HEK293 (cell line): ENCODE results near the gene GGT5.
"Not testable (repeated sequence)": the region's sequence is repeated elsewhere in the genome, so short reads cannot be mapped to it uniquely, and the experiment has no call there.

Experiments used
- CTCF ChIA-PET: fragments of 350-600 bp; formaldehyde crosslinking; extraction: SDS; loops from one replicate; lab custom pipeline; 2021; ENCODE audit warnings: antibody characterized with exemption; lab: Yijun Ruan, JAX
- POLR2A ChIA-PET: fragments of 300-600 bp; formaldehyde crosslinking; extraction: SDS; loops from one replicate; lab custom pipeline; 2020; ENCODE audit warnings: antibody characterized with exemption, inconsistent platforms; lab: Yijun Ruan, JAX
- H3K27ac ChIP-seq: fragments of 200-500 bp; sonication (Bioruptor generic); 2 replicates; pipeline ENCODE4 v1.5.1; 2014; ENCODE audit warnings: low read depth, low read length, control low read depth, inconsistent platforms; ENCODE audit errors: extremely low read depth
- H3K36me3 ChIP-seq, 2 experiments: fragments of 200-500 bp in 1 of 2; sonication (Bioruptor generic) in 1 of 2; 1 replicate in 1 of 2; 2 replicates in 1 of 2; pipeline ENCODE4 v1.5.1; 2014 to 2017; ENCODE audit warnings: inconsistent platforms in 2 of 2, low read length in 2 of 2; ENCODE audit not compliant: control insufficient read depth in 2 of 2, insufficient read depth in 1 of 2
- H3K4me1 ChIP-seq: fragments of 200-500 bp; sonication (Bioruptor generic); 2 replicates; pipeline ENCODE4 v1.5.1; 2014; ENCODE audit warnings: mild to moderate bottlenecking, low read length, inconsistent platforms; ENCODE audit not compliant: control insufficient read depth, insufficient read depth
- H3K4me3 ChIP-seq: 2 replicates; pipeline ENCODE4 v1.5.1; 2011; ENCODE audit warnings: low read depth, mild to moderate bottlenecking, control low read depth, low read length, moderate library complexity
- H3K9me3 ChIP-seq: fragments of 200-500 bp; sonication (Bioruptor generic); 2 replicates; pipeline ENCODE4 v1.5.1; 2014; ENCODE audit warnings: low read depth, low read length, inconsistent platforms; ENCODE audit not compliant: control insufficient read depth, insufficient read depth
- FEZF1 ChIP-seq: fragments of 450-650 bp; formaldehyde crosslinking; IDR thresholded peaks from 2 replicates; pipeline ENCODE4 v1.5.1; 2016; ENCODE audit warnings: missing biosample characterization, missing genetic modification characterization
- KLF7 ChIP-seq: fragments of 450-650 bp; formaldehyde crosslinking; IDR thresholded peaks from 2 replicates; pipeline ENCODE4 v1.5.1; 2016; ENCODE audit warnings: missing biosample characterization, missing genetic modification characterization, borderline replicate concordance
- PBX3 ChIP-seq: sonication (generic); formaldehyde crosslinking; IDR thresholded peaks from 2 replicates; pipeline ENCODE4 v1.8.1; 2022; ENCODE audit warnings: mild to moderate bottlenecking, moderate library complexity, missing genetic modification reagents
- RBAK ChIP-seq: fragments of 450-650 bp; formaldehyde crosslinking; IDR thresholded peaks from 2 replicates; pipeline ENCODE4 v1.5.1; 2016; ENCODE audit warnings: missing biosample characterization, missing genetic modification characterization
- SETDB1 ChIP-seq: IDR thresholded peaks from one replicate; pipeline ENCODE4 v1.6.1; 2017; ENCODE audit warnings: mild to moderate bottlenecking, low read length, moderate library complexity, mixed read lengths; ENCODE audit not compliant: insufficient read length
- ZBTB44 ChIP-seq: fragments of 450-650 bp; IDR thresholded peaks from 2 replicates; pipeline ENCODE4 v1.5.1; 2018; ENCODE audit warnings: missing biosample characterization, mild to moderate bottlenecking, missing genetic modification characterization
- ZNF121 ChIP-seq: fragments of 450-650 bp; formaldehyde crosslinking; IDR thresholded peaks from 2 replicates; pipeline ENCODE4 v1.5.1; 2016; ENCODE audit warnings: missing biosample characterization, missing genetic modification characterization
- ZNF488 ChIP-seq: fragments of 450-650 bp; formaldehyde crosslinking; IDR thresholded peaks from 2 replicates; pipeline ENCODE4 v1.5.1; 2016; ENCODE audit warnings: missing biosample characterization, missing genetic modification characterization
- ZNF530 ChIP-seq: fragments of 450-650 bp; formaldehyde crosslinking; IDR thresholded peaks from 2 replicates; pipeline ENCODE4 v1.5.1; 2016; ENCODE audit warnings: low read depth, missing biosample characterization, missing genetic modification characterization
- ZNF560 ChIP-seq: fragments of 450-650 bp; formaldehyde crosslinking; IDR thresholded peaks from 2 replicates; pipeline ENCODE4 v1.5.1; 2017; ENCODE audit warnings: missing biosample characterization, missing genetic modification characterization, borderline replicate concordance
- ZNF561 ChIP-seq: fragments of 450-650 bp; IDR thresholded peaks from 2 replicates; pipeline ENCODE4 v1.5.1; 2018; ENCODE audit warnings: missing biosample characterization, missing genetic modification characterization, borderline replicate concordance
- ZSCAN16 ChIP-seq: fragments of 450-650 bp; formaldehyde crosslinking; IDR thresholded peaks from 2 replicates; pipeline ENCODE4 v1.5.1; 2016; ENCODE audit warnings: missing biosample characterization, missing genetic modification characterization

The GGT5 gene

GRCh38 chr22:24207264-24208011, 37.4 kb downstream of the GGT5 start (continued):
- no peak for TF ChIP-seq RBAK (tag by site-specific recombination)
- no peak for TF ChIP-seq ZBTB44
- TF ChIP-seq PBX3 (CRISPR knock-in tag): no peak
- TF ChIP-seq ZNF561 (tag by site-specific recombination): no peak

GRCh38 chr22:24206460-24207263, 38.2 kb downstream of the GGT5 start:
- CTCF ChIA-PET: interaction anchor here (0.8 kb wide), 1 partner anchor 149 kb away, joined by 4 read pairs; no protein-coding TSS in a partner anchor
- POLR2A ChIA-PET, H3K4me1 ChIP-seq: not testable (repeated sequence)

GRCh38 chr22:24205438-24206195, 39.3 kb downstream of the GGT5 start:
- Histone ChIP-seq H3K4me3 (no peak overlapping the region), H3K4me1 (no peaks in the 10 kb centered on the region)
- POLR2A ChIA-PET: no interaction called here
- TF ChIP-seq SETDB1 (no peak), ZNF121 (no peak), ZNF561 (tag by site-specific recombination) (no peak), ZNF530 (tag by site-specific recombination) (no peak), ZSCAN16 (tag by site-specific recombination) (no peak), FEZF1 (no peak), KLF7 (tag by site-specific recombination) (no peak), ZNF488 (tag by site-specific recombination) (no peak), ZNF560 (tag by site-specific recombination) (no peak)
- TF ChIP-seq, all 188 proteins: peak for 0
- Histone ChIP-seq H3K36me3 (no peaks in the 10 kb centered on the region), H3K9me3 (no peaks in the 10 kb centered on the region), H3K27ac (no peak overlapping the region)
- CTCF ChIA-PET: no interaction called here

More at GRCh38 chr22:24206460-24207263, 38.2 kb downstream of the GGT5 start:
- H3K9me3 ChIP-seq, H3K4me3 ChIP-seq, H3K27ac ChIP-seq, H3K36me3 ChIP-seq: not testable (repeated sequence)

- H3K27ac ChIP-seq, H3K4me1 ChIP-seq, H3K9me3 ChIP-seq, POLR2A ChIA-PET, H3K36me3 ChIP-seq, H3K4me3 ChIP-seq: not testable (repeated sequence)
- CTCF ChIA-PET: interaction anchor here (0.7 kb wide), 1 partner anchor 94 kb away, joined by 3 read pairs; no protein-coding TSS in a partner anchor
These were observed 41.0 kb downstream of the GGT5 start for GRCh38 chr22:24203856-24204255.
